ENCODE measurements around the gene CDO1.

Gene CDO1

DNA sequence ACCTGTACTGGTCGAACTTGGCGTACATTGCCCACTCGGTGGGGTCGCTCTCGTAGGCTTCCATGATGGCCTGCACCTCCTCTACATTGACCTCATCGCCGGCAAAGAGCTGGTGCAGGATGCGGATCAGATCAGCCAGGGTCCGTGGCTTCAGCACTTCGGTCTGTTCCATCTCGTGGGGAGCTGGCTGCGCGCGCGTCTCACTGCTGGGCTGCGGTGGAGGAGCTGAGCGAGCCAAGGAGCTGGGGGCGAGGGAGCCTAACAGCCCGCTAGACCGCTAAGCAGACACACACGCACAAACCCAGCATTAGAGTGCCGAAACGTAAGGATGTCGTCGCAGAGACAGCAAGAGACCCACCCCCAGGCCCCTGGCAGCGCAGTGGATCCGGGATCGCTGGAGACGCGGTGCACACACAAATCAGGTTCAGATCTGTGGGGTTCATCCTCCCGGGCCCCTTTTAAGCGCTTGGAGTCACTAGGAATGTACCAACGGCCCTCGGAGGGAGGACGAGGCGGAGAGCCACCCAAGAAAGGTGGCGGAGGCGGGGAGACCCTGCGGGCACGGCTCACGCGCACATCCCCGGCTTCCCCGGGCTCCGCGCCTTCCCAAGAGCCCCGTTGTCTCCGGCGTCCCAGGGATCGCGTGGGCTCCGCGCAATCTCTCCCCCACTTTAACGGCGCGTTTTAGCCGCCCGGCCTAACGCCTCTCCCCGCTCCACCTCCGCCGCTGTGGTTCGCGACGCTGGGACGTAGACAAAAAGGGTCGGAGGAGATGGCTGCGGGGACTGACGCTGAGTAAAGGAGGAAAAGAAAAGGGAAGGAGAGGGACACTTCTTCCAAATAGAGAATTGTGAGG, at the start of gene CDO1:
TSS of gene CDO1 (minus strand) at position 434 of the 856 bp plus-strand sequence. CDS start at position 172, 262 bp downstream.
- no peak for DNase-seq

DNA sequence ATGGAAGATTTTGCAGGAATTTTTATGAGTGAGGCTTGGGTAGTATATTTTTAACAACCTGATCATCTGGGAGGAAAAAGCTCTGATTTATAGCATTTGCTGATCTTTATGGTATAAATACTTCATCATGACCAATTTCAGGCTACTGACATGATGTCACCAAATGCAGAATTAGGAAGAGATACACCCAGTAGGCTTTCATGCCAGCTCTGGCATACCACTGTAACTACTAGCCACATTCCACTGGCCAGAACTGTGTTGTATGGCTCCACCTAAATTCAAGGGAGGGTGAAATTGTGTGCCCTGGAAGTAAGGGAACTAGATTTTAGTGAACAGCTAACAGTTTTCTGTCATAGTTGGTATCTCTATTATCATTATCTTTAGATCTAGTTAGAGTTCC, 42.9 kb upstream of the CDO1 start:
- DNase-seq: no peak

DNA sequence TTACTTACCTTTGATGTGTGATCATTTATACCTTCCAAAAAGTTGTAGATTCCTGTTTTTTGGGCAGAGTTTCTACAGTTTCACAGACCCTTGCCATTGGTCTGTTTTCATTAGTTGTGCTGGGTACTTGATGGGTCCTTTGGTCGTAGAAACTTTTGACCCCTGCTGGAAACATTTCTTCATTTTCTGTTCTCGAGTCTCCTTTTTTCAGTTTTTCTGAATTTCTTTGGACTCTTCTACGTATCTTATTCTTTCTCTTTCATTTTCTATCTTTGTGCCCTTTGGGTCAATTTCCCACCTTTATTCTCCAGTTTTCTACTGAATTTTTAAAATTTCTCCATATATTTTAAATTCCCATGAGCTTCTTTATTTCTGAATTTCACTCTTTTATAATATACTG, 41.9 kb upstream of the CDO1 start:
- DNase-seq: no peak

DNA sequence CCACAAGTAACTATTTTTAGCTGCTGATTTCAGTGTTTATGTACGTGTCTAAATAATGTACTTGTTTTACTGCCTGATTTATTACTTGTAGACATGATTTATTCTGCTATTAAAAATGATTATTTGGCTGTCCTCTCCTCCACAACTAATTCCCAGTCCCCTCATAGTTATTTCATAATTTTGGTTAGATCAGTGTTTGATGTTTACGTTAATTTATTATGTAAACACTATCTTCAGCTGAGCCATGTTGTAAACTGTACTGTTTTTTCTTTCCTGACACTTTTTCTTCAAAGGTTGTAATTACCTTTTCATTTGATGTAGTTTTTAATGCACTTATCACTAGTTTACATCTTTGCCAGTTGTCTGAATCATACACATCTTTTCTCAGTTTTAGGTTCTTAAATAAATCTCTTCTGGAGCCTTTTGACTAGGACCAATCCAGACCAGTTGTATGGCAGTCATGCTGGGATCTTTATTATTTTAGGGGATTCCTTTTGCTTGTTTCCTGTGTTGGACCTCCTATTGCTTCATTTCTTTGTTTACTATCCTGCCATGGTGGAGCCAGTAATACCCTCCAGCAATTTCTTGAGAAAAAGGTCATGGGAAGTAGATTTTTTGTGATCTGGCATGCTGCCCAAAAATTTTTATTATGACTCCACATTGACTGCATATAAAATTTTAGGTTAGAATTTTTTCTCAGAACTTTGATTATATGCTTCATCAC, 41.3 kb upstream of the CDO1 start:
- DNase-seq: no peak

DNA sequence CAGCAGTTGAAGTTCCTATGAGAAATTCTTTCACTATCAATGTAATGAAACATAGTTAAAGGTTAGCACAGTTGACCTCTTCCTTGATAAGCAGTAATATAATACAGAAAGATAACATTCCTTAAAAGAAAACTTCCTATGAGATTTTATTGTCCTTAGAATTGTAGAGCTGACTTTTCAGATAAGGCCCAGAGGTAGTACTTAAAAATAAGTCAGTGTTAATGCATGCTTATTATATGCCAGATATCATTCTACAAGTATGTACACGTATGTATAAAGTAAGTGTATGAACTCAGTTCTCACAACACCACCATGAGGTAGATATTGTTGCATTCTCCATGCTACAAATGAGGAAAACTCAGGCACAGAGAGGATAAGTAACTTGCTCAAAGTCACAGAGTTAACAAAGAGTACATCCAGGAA, 40.6 kb upstream of the CDO1 start:
- DNase-seq: no peak

DNA sequence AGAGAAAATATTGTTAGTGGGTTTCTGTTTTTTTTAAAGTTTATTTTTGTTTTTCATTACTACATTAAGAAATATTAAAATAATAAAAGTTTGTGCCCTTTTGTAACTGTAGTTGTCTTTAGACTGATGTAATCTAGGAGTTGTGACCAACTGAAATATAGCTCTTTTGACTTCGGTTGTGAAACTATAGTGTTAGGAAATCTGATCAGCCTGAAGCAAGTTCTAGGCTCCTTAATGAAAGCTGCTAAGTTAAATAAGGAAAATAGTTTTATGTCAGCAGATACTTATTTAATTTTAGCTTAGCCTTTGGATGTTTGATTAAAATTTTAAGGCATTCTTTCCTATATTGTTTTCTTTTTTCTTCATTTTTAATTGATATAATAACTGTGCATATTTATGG, 39.5 kb upstream of the CDO1 start:
- no peak for DNase-seq

DNA sequence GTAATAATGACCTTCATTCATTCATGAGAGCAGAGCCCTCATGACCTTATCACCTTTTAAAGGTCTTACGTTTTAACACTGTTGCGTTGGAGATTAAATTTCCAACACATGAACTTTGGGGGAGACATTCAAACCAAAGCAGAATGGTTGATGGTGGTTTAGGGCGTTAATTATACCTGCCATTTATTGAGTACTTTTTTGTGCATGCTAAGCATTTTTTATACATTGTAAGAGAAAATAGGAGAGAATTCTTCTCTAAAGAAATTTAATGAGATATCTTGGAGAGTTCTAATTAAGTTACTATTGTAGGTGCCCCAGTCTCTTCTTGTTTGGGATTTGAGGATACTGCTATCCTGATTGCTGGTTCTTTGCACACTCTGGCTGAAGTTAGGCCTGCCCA, 37.7 kb upstream of the CDO1 start:
- no peak for DNase-seq

DNA sequence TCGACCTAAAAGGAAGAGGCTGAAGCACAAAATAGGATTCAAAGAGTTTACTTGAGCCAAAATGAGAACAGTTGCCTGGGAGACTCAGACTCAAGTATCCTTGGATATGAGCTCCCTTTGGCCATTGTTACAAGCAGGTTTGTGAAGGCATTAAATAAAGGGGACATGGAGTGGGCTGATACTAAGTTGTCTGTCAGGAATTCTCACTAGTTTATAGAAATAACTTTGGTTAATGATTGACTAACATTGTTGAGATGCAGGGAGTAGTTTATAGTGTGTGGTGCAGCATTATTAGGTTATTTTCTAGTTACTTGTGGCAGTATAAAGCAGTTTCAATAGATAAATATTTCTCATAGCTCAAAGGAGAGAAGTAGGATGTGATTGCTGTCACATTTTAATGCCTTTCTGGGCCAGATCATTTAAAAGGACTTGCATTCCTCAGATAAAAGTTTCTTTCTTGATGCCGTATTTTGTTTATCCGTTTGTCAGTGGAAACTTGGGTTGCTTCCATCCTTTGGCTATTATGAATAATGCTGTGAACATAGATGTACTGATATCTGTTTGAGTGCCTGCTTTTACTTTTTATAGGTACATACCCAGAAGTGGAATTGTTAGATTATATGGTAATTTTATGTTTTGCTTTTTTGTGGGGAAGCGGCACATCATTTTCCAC, 34.4 kb upstream of the CDO1 start:
- no peak for DNase-seq

DNA sequence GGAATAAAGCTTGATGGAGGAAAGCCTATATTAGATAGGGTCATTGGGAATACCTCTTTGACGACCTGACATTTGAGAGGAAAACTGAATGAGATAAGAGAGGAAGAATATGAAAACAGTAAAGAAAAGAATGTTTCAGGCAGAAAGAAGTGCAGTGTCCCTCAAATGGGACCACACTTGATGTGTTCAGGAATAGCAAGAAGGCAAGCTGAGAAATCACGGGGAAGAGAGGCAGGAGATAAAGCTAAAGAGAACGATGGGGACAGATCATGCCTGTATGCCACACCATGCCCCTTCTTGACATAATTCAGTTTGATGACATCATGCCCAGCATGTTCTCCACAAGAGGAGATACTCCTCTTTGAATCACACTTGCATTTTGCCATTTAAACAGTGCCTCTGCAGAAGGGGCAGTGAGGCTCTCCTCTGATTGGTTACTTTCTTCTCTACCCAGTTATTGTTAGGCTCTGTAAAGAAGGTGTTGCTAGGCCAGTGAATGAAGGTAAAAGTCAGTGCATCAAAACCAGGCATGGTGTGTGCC, 32.9 kb upstream of the CDO1 start:
- DNase-seq: no peak

DNA sequence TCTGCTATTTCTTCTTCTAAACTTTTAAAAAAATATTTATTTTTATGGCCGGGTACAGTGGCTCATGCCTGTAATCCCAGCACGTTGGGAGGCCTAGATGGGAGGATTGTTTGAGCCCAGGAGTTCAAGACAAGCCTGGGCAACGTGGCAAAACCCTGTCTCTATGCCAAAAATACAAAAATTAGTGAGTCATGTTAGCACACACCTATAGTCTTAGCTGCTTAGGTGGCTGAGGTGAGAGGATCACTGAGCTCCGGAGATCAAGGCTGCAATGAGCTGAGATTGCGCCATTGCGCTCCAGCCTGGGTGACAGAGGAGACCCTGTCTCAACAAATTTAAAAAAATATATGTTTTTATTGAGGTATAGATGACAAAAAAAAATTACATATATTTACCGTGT, 30.8 kb upstream of the CDO1 start:
- DNase-seq: no peak

DNA sequence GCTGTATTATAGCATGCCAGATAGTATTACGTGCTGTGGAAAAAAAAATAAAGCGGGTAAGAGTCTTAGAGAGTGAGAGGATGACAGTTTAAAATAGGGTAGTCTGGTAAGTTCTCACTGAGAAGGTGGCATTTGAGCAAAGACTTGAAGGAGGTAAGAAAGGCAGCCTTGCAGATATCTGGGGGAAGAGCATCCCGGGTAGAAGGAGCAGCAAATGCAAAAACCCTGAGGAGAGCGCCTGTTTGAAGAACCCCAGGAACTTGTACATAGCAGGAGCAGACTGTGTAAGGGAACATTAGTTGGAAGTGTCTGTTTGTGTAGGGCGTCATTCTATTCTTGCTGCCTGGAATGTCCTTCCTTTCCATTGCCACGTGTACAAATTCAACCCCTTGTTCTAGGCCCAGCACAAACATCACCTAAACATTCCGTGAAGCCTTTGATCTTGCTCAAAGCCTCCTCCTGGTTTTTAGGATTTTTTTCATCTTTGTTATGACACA, 27.9 kb upstream of the CDO1 start:
- no peak for DNase-seq

DNA sequence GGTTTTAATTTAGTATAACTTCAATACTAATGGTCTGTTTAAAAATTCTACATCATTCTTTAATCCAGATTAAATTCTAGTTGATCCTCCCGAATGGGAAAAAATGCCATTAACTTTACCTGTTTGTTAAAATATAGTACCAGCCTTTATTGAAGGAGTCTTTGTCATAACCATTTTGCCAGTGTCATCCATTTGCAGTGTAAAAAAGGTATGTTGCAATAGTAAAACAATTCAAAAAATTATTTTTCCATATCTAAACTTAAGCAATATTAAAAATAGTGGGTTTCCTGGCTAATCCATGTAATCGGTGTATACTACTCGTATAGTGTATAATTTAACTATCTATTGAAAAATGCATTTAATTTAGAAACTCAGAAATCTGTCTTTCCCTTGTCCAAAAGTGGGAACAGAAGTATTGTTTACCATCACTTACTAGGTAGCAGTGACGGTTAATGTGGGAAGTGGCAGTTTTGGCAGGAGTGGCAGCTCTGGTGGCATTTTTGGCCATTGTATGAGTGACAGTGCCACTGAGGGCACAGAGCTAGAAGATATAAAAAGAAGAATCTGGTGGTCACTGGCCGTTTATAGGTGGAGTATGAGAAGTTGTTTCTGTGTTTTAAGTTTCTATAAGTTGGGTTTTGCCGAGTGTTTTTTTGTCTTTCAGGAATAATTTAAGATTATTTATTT, 27.1 kb upstream of the CDO1 start:
- no peak for DNase-seq

DNA sequence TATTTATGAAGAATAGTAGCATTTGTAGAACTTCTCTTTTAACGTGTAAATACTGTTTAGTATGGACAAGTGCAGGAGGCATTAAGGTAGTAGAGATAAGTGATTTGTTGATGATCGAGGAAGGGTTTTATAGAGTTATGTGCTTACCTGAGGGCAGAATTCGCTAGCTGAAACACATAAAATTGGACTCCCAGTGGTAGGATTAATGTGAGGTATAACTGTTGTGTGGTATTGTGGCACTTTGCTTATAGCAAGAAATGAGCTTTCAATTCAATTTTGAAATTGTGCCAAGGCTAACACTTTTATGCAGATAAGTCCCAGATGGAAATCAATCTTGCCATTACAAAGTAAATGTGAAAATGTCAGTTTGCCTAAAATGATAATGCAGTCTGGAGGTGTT, 26.5 kb upstream of the CDO1 start:
- no peak for DNase-seq

DNA sequence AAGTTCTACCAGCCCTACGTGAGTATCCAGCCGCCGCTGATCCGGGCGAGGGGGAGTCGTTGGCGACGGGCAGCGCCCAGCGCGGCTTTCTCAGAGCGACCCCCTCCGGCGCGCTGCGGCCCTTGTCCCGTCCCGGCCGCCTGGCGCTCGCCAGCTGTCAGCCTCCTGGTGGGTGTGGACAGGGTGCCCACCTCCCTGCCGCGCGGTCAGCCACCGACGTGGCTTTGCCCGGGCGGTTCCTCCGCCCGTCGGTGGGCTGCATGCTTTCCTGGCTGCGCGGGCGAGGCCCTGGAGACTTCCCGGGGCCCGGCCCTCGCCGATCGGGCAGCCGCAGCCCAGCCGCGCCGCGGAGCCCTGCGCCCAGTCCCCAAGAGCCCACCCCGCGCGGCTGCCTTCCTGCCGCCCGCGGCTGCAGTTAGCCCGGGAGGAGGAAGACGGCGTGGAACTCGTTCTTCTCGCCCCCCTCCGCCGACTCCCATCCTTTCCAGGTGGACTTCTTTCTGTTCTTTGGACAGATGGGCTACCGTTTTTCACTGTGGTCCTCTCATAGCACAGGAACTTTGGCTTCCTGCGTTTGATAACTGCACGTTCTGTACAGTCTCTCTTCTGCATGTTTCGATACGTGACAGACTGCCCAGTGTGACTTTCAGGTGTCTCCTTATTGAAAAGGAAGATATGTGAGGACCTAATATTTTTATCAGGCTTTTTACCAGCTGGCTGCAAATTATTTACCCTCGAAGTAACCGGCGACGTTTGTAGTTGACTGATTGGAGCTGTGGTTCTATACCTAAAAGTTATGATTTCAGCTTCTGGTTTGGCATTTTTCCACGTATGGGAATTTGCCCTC, 25.9 kb upstream of the CDO1 start:
- peak; percentile 38 for DNase-seq

DNA sequence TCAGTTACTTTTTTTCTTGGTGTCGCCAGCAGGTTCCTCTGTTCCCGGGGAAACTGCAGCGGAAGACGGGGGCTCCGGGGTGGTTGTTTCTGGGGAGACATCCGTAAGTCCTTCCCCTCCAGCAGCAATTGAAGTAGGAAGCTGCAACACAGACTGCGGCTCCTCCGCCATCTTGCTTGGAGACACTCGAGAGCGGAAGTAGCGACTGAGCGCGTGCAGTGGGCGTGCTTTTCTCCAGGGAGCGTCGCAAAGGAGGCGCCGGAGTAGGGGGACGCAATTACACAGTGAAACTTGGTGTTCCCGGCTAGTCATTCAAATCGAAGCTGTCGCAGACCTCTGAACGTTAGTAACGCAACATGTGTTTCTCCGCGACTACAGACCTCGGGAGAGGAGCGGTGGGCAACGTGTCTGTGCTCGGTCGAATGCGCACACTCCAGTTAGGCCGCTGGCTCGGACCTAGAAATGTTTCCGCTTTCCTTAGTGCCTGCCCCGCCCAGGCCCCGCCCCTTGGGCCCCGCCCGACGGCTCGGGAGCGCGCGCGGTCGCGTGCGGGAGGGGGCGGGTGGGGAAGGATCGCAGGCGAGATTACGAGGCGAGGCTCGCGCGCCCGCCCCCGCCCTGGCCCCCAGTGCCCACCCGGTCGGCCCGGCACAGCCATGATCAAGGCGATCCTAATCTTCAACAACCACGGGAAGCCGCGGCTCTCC, 25.1 kb upstream of the CDO1 start, which contains the start of the genes AP3S1 and ATG12:
TSS of gene AP3S1 (plus strand) at position 554 of the 707 bp plus-strand sequence. CDS start at position 657, 103 bp downstream.
TSS of gene ATG12 (minus strand) at position 184 of the 707 bp plus-strand sequence. CDS start at position 171, 13 bp downstream.
- DNase-seq: peak; percentile 60

DNA sequence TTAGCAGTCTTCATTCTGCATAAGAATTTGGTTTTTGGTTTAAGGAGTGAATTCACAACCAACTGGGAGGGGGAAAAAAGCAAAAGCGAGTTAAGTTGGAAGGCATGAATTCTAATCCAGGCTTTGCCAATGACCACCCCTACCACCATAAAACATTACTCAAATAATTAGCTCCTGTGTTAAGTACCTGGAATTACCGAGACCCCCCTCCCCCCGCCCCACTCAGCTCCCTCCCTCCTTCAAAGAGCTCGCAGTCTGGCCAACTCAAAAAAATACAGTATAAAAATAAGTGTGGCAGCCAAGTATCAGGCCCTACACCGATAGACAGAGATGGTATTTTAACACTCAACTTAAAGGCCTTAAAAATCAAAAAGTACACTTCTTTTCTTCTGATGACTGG, 24.4 kb upstream of the CDO1 start:
- no peak for DNase-seq

DNA sequence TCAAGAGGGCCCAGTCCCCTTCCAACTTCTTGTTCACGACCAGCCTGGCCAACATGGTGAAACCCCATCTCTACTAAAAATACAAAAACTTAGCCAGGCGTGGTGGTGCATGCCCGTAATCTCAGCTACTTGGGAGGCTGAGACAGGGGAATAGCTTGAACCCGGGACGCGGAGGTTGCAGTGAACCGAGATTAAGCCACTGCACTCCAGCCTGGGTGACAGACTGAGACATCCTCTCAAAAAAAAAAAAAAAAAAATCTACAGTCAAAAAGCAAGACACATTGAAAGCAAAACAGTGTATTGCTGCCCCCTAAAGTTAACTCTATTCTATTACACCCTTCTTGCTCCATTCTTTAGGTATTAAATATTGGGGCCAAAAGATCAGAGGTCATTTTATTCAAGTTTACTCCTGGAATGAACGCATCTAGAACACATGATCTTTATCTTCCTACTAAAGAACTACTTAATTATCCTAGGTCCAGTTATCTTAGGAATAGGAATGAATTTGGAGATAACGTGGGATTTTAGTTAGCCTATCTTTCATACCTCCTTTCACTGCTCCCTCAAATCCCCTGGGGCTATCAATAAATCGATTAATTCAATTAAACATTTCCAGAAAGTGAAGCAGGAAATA, 22.5 kb upstream of the CDO1 start:
- no peak for DNase-seq

DNA sequence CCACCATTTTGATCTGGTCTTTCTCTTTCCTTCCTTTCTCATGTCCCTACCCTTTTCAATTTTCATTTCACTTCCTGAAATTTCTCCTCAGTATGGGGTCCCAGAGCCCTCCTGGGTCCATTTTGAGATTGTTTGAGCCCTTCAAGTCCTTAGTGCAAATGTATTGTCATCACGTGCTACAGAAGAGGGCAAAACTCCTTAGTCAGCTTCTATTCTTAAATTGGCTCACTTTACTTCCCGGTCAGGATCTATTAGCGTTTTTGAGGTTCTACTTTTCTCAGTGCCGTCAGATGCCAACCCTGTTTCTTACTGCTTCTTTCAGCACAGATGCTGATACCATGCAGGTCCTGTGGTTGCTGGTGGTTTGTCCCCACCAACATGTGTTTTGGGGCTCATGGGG, 19.0 kb upstream of the CDO1 start:
- no peak for DNase-seq

DNA sequence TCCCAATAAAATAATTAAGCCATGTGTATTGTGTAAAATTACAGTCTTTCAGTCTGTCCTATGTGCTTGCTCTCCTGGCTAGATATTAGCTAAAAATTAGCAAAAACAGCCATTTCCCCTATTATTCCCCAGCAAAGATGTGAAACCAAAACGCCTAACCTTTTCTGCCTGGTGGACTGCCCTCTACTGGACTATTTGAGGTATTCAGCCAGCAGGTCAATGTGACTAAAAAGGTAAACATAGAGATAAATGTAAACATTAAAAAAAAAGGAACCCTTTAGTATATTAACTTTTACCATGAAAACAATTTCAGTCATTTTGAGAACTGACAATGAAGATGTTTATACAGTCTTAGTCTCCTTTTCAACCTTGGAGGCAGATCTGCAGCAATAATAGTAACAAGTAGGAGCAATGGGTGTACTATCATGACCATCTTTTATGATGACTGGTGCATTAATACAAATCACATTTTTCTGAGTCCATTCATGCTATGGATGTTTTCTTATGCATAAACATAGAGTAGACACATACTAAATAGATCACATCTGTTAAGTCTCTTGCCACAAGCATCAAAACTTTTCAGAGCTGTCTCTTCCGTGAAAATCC, 14.8 kb upstream of the CDO1 start:
- no peak for DNase-seq

DNA sequence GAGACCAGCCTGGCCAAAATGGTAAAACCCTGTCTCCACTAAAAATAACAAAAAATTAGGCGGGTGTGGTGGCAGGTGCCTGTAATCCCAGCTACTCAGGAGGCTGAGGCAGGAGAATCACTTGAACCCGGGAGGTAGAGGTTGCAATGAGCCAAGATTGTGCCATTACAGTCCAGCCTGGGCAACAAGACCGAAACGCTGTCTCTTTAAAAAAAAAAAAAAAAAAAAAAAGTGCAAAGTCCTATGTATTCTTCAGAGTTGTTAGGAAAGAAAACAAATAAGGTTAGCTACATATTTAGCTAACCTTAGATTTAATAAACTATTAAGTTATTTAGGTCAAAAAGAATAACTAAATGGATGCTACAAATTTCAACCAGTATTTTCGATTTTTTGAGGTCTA, 13.5 kb upstream of the CDO1 start:
- DNase-seq: no peak

Data from NCI-H510A treated with DMSO at 0.1 percent for 48 hours (cell line).